ENCODE results near the gene MAGEE1.

The MAGEE1 gene, protein sequence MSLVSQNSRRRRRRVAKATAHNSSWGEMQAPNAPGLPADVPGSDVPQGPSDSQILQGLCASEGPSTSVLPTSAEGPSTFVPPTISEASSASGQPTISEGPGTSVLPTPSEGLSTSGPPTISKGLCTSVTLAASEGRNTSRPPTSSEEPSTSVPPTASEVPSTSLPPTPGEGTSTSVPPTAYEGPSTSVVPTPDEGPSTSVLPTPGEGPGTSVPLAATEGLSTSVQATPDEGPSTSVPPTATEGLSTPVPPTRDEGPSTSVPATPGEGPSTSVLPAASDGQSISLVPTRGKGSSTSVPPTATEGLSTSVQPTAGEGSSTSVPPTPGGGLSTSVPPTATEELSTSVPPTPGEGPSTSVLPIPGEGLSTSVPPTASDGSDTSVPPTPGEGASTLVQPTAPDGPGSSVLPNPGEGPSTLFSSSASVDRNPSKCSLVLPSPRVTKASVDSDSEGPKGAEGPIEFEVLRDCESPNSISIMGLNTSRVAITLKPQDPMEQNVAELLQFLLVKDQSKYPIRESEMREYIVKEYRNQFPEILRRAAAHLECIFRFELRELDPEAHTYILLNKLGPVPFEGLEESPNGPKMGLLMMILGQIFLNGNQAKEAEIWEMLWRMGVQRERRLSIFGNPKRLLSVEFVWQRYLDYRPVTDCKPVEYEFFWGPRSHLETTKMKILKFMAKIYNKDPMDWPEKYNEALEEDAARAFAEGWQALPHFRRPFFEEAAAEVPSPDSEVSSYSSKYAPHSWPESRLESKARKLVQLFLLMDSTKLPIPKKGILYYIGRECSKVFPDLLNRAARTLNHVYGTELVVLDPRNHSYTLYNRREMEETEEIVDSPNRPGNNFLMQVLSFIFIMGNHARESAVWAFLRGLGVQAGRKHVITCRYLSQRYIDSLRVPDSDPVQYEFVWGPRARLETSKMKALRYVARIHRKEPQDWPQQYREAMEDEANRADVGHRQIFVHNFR

DNA sequence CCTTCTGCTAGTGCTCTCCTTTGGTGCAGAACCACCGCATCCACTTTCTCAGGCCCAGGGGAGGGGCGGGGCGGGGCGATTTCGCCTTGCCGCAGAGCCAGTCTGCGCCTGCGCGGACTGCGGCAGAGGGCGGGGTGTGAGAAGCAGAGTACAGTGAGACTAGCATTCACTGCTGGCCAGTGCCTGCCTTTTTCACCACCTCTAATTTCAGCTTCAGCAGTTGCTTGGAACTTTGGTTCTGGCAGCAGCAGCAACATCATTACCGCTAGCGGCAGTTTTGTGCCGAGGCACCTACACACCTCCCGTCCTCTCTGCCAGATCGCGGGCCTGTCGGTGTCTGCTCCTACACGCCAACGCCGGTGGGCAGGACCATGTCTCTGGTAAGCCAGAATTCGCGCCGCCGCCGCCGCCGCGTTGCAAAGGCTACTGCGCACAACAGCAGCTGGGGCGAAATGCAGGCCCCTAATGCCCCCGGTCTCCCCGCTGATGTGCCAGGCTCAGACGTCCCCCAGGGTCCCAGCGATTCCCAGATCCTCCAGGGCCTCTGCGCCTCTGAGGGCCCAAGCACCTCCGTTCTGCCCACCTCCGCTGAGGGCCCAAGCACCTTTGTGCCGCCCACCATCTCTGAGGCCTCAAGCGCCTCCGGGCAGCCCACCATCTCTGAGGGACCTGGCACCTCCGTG, at the start of gene MAGEE1:
MAGEE1 (plus strand) TSS at position 151 of the 683 bp plus-strand sequence; CDS start at position 372, 221 bp downstream.
- peak; percentile 56 to 65 (median 60) for DNase-seq (ENCODE audit: low read depth in 3 of 3)

DNA sequence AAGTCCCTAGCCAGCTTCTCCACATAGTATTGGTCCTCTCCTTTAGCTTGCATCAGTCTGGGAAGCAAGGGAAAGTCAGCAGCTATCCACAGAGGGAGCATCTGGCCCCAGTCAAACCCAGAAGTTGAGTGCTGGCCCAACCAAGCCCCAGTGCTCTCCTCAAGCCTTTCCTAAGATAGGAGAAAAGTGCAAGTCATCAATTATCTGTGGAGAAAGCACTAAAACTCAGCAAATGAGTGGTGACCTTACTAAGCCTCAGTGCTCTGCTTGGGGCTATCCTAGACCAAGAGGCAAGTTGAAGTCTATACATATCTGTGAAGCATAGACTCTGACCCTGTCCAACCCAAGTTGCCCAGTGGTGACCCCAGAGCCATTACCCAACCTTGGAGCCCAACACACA, 28.5 kb upstream of the MAGEE1 start:
- no peak for DNase-seq (ENCODE audit: low read depth in 3 of 3)

- DNase-seq (ENCODE audit: low read depth in 3 of 3) = no peak
Observed at GRCh38 chrX:76407795-76408194, 19.7 kb upstream of the MAGEE1 start.

DNA sequence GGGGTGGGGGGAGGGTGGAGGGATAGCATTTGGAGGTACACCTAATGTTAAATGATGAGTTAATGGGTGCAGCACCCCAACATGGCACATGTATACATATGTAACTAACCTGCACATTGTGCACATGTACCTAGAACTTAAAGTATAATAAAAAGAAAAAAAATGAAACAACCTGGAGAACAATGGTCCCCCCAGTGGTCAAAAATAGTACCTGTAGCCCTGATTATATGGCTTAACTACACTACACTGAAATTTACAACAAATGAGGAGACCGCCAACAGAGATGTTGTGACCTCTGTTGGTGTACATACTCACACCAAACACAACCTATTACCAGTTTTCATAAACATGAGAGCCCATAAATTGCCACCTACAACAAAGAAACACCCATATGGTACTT, 7.3 kb upstream of the MAGEE1 start:
- DNase-seq (ENCODE audit: low read depth in 3 of 3) = no peak

- DNase-seq (ENCODE audit: low read depth in 3 of 3) = peak in 2 of 3 experiments; percentile 28 to 37
Observed at GRCh38 chrX:76428243-76429130, 977 bp downstream of the MAGEE1 start.

GRCh38 chrX:76433219-76433618, 5.7 kb downstream of the MAGEE1 start:
- no peak for DNase-seq (ENCODE audit: low read depth in 3 of 3)

DNA sequence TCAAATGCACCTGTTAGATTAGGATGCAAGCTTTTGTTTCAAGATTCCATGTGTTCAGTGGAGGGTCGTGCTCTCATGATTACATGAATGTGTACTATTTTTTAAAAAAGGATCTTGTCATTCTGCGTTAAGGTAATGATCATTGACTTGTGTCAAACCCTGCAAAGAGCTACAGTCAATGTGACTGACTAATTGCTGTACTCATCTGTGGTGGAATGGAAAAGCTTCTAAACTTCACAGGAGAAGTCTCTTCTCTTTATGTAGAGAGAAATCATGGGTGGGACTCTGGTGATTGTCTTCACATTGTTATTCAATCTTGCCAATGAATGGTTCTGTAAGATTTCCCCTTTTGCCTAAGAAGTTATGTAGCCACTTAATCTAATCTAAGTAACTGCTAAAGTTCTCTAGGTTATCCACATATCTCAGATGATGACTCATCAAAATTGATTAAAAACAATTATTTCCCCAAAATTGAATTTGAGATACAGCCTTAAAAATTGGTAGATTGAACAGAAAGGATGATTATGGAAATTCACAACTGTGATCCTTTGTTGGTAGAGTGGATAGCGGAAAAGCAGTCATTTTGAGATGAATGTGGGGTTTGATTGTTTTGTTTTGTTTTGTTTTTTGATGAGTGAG, 6.7 kb downstream of the MAGEE1 start:
- DNase-seq (ENCODE audit: low read depth in 3 of 3) = no peak

DNA sequence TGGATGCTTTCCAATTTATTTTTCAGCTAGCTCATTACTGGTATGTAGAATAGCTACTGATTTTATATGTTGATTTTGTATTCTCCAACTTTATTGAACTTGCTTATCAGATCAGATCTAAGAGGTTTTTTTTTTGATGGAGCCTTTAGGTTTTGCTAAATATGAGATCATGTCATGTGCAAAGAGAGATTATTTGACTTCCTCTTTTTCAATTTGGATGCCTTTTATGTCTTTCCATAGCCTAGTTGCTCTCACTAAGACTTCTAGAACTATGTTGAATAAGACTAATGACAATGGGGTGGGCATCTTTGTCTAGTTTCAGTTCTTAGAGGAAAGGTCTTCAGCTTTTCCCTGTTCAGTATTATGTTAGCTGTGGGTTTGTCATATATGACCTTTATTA, 11.7 kb downstream of the MAGEE1 start:
- no peak for DNase-seq (ENCODE audit: low read depth in 3 of 3)

GRCh38 chrX:76453737-76454406, 26.4 kb downstream of the MAGEE1 start:
- no peak for DNase-seq (ENCODE audit: low read depth in 3 of 3)

DNA sequence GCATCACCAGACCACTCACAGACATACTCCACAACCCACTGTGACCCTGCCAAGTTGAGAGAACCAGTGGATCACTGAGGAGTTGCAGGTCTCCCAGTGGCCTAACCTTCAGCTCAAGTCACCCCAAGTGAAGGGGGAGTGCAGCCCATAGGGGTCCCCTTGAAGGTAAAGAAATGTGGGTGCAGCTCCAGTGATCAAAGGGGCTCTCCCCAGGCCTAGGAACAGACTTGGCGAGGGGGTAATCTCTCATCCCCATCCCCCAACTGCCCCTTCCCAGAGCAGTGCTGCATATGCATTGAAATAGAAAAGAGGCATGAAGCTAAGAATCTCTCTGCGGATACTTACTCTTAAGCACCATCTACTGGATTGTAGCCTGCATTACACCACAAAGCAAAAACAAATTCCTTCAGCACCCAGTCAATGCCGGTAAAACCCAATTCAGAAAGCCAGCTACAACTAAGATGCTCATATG, 27.0 kb downstream of the MAGEE1 start:
- no peak for DNase-seq (ENCODE audit: low read depth in 3 of 3)

DNA sequence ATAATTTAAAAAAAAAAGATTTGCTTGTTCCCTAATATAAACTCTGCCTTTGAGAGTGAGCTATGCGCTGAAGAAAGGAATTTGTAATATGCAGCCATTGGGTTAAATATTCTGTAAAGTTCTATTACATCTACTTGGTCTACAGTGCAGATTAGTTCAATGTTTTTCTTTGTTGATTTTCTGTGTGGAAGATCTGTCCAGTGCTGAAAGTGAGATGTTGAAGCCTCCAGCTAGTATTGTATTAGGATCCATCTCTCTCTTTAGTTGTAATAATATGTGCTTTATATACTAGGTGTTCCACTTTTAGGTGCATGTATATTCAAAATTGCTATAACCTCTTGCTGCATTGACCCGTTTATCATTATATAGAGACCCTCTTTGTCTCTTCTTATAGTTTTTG, 49.8 kb downstream of the MAGEE1 start:
- DNase-seq (ENCODE audit: low read depth in 3 of 3) = no peak
